Keratinocyte (primary cell): ENCODE results near the gene GPC5.

Experiments
- EZH2 ChIP-seq: IDR thresholded peaks from one replicate; pipeline ENCODE4 v1.6.1; 2012; ENCODE audit warnings: inconsistent platforms, mild to moderate bottlenecking, low read length, moderate library complexity
- TF ChIP-seq, protein P1 (sequence below), 3 experiments: IDR thresholded peaks in 1 of 3; conservative IDR thresholded peaks in 1 of 3; optimal IDR thresholded peaks in 1 of 3; 2 replicates in 2 of 3; 3 replicates in 1 of 3; pipeline versions ENCODE3 to v1.5.1; 2011; ENCODE audit warnings: low read length in 3 of 3, mild to moderate bottlenecking in 3 of 3, moderate library complexity in 2 of 3, control low read depth in 1 of 3, inconsistent platforms in 1 of 3; ENCODE audit not compliant: insufficient read depth in 2 of 3; ENCODE audit errors: extremely low read depth in 1 of 3

DNA sequence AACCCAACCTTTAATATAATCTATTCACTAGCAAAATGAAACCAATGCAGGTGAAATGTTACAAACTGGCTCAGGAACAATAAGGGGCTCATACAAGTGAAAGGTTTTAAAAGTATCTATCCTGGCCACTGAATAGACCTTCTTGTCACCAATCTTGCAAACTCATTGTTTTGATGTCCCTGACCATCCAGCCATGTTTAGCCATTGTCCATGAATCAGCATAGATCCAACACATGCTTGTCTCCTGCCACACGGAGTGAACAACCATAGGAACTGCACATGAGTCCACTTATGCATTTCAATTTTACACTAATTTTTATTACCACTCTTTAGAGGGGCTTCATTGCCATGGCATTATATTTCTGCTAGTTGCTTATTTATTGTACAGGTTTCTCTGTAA, 331.4 kb downstream of the GPC5 start:
- TF ChIP-seq, protein P1, sequence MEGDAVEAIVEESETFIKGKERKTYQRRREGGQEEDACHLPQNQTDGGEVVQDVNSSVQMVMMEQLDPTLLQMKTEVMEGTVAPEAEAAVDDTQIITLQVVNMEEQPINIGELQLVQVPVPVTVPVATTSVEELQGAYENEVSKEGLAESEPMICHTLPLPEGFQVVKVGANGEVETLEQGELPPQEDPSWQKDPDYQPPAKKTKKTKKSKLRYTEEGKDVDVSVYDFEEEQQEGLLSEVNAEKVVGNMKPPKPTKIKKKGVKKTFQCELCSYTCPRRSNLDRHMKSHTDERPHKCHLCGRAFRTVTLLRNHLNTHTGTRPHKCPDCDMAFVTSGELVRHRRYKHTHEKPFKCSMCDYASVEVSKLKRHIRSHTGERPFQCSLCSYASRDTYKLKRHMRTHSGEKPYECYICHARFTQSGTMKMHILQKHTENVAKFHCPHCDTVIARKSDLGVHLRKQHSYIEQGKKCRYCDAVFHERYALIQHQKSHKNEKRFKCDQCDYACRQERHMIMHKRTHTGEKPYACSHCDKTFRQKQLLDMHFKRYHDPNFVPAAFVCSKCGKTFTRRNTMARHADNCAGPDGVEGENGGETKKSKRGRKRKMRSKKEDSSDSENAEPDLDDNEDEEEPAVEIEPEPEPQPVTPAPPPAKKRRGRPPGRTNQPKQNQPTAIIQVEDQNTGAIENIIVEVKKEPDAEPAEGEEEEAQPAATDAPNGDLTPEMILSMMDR (optimal IDR thresholded peaks at IDR 0.05 in 1 of 3, IDR thresholded peaks at IDR 0.05 in 1 of 3, conservative IDR thresholded peaks at IDR 0.05 in 1 of 3; ENCODE audit: extremely low read depth in 1 of 3, insufficient read depth in 2 of 3, low read length in 3 of 3), result no peak
- no peak for TF ChIP-seq EZH2
